Neural crest cell (in vitro differentiated cells): ENCODE data around the gene ALDH1A3. TPM values are rescaled to one million over a fixed set of nuclear protein-coding genes. Genes with fewer than 3 reads are reported as not detected.
A peak's percentile ranks its signal among the peaks of the same experiment; 100 is the strongest.

Experiments
- DNase-seq: peaks from one replicate; pipeline ENCODE4 v3.0.0; 2021; ENCODE audit warnings: low read depth, mixed read lengths, low spot score
- H3K27ac Mint-ChIP-seq: one replicate; pipeline ENCODE4 v1.8.0; 2021; ENCODE audit warnings: mild to moderate bottlenecking, mixed read lengths; ENCODE audit not compliant: unreplicated experiment
- H3K27me3 Mint-ChIP-seq: 2 replicates; pipeline ENCODE4 v1.8.0; 2021; ENCODE audit warnings: low read depth, mild to moderate bottlenecking, mixed read lengths
- H3K36me3 Mint-ChIP-seq: 2 replicates; pipeline ENCODE4 v1.8.0; 2021; ENCODE audit warnings: low read depth, mild to moderate bottlenecking, mixed read lengths
- H3K4me1 Mint-ChIP-seq: 2 replicates; pipeline ENCODE4 v1.8.0; 2021; ENCODE audit warnings: mixed read lengths
- H3K4me3 Mint-ChIP-seq: one replicate; pipeline ENCODE4 v1.8.0; 2021; ENCODE audit warnings: mild to moderate bottlenecking, mixed read lengths
- H3K9me3 Mint-ChIP-seq: 2 replicates; pipeline ENCODE4 v1.8.0; 2021; ENCODE audit warnings: mixed read lengths
- total RNA-seq: library from RNA; stranded (reverse); gene quantifications from 2 replicates; pipeline ENCODE4 v1.2.1, GENCODE V29; 2021
- TF ChIP-seq, protein P1 (sequence below): fragments of 200-600 bp; sonication (generic); conservative IDR thresholded peaks from 2 replicates; pipeline ENCODE4 v1.5.0; 2021; ENCODE audit warnings: antibody characterized with exemption, mild to moderate bottlenecking

Gene ALDH1A3
- total RNA-seq, 1 donor from 2014 or later = 8.0 TPM

DNA sequence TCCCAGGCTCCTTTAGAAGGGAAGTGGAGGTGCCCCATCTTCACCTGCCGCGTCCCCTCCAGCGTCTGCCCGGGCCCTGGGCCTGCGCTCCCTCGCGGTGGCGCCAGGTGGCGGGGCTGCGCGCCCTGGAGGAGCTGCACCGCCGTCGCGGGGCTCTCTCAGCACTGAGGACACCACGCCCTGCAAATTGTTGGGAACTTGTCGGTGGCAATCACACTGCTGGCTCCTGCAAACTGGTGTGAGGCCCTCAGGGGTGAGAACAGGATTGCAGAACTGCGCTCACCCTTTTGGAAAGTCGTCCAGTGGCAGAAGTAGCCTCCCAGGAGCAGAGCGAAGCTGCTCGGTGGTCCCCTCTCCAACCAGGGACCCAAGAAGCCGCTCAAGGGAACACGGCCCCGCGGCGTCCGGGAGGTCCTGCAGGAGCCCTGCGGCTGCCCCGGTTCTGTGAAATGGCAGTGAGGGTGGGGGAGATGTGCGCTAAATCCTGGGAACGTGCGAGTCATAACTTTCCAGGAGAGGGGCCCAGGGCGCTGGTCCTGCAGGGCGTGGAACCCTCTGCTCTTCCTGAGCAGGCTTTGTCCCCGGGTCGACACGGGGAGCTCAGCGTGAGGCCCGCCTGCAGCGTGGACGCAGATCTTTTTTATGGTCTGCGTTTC, 38.5 kb downstream of the ALDH1A3 start:
- H3K27me3 Mint-ChIP-seq = peaks cover 82% of the 10 kb centered on the region
- TF ChIP-seq, protein P1, sequence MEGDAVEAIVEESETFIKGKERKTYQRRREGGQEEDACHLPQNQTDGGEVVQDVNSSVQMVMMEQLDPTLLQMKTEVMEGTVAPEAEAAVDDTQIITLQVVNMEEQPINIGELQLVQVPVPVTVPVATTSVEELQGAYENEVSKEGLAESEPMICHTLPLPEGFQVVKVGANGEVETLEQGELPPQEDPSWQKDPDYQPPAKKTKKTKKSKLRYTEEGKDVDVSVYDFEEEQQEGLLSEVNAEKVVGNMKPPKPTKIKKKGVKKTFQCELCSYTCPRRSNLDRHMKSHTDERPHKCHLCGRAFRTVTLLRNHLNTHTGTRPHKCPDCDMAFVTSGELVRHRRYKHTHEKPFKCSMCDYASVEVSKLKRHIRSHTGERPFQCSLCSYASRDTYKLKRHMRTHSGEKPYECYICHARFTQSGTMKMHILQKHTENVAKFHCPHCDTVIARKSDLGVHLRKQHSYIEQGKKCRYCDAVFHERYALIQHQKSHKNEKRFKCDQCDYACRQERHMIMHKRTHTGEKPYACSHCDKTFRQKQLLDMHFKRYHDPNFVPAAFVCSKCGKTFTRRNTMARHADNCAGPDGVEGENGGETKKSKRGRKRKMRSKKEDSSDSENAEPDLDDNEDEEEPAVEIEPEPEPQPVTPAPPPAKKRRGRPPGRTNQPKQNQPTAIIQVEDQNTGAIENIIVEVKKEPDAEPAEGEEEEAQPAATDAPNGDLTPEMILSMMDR = peak; percentile 87
- peak overlapping the region; percentile 75 for H3K4me3 Mint-ChIP-seq
- H3K27ac Mint-ChIP-seq = no peak overlapping the region
- peaks cover 7% of the 10 kb centered on the region for H3K36me3 Mint-ChIP-seq
- DNase-seq = peak; percentile 68
- peaks cover 14% of the 10 kb centered on the region for H3K4me1 Mint-ChIP-seq
- H3K9me3 Mint-ChIP-seq = peaks cover 7% of the 10 kb centered on the region

DNA sequence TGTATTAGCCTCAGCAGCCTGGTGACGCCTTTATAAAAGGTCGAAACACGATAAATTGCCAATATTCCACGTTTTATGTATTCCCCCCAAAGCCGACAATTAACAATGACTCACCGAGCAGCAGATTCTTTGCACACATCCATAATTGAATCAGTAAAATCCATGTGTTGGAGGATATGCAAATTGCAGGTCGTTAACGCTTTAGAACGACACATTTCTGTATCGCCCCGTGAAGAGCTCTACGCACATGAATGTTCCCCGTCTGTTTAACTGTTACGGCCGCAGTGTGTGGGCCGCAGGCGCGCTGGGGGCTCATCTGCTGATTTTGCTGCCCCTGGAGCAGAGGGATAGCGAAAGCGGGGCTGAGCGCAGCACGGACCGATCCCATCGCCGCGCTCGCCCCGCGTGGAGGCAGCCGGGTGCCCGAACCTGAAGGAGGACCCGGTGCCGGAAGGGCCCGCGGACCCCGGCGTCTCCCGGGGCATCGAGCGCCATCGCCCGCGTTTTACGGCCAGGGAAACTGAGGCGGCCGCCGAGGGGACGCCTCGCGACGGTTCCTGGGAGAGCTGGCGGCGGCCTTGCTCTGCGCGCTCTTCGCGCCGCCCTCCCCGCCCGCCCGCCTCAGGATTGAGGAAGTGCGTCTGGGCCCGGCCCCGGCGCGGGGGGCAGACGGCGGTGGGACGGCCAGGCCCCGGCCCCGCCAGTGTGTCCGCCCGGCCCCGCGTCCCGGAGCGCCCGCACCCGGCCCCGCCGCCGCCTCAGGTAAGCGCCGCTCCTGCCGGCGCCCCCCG, 39.3 kb downstream of the ALDH1A3 start, which contains the start of gene LRRK1:
LRRK1 (plus strand) TSS at position 668 of the 791 bp plus-strand sequence. CDS start 5,276 bp downstream, outside the sequence.
- peaks cover 14% of the 10 kb centered on the region for H3K4me1 Mint-ChIP-seq
- TF ChIP-seq, protein P1 = no peak
- peaks cover 85% of the 10 kb centered on the region for H3K27me3 Mint-ChIP-seq
- no peak within 1 kb of the TSS for H3K27ac Mint-ChIP-seq
- peaks cover 3% of the 10 kb centered on the region for H3K9me3 Mint-ChIP-seq
- no peak for DNase-seq
- peaks cover 2% of the 10 kb centered on the region for H3K36me3 Mint-ChIP-seq
- peak within 1 kb of the TSS; percentile 75 for H3K4me3 Mint-ChIP-seq

DNA sequence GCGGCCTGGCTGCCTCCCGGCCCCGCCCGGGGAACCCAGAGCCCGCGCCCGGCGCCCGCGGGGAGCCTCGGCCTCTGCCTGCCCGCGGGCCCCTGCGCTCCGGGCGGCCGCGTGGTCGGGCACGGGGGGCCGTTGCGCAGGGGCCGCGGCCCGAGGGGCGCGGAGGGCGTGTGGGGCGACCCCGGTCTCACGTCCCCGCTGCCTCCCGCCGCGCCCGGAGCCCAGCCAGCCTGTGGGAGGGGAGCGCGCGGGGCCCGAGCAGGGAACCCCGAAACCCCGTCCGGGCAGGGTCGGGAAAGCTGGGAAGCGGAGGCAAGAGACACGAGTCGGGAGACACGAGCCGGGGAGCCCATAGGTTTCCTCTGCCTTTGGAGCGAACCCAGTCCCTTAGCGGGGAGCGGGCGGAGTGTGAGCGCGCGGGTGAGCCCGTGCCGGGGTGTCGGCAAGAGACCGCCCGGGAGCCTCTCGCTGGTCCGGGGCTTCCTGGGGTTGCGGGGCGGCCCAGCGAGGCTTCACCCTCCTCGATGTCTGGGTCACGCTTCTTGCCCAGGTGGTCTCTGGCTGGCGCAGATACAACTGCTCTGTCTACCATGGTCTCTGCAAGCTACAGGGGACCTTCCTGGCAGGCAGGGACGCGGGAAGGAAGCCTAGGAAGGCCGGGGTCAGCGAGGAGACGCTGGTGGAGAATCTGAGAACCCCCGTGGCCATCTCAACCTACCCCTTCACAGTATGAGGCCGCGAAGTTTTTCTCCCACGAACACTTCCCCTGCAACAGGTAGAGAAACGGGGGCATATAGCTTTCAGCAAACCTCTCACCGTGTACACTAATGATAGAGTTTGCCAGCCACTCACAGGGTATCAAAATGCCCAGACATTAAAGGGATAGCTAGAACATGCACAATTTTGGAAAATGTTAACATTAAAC, 40.1 kb downstream of the ALDH1A3 start:
- peaks cover 6% of the 10 kb centered on the region for H3K4me1 Mint-ChIP-seq
- no peaks in the 10 kb centered on the region for H3K36me3 Mint-ChIP-seq
- H3K27me3 Mint-ChIP-seq = peaks cover 87% of the 10 kb centered on the region
- DNase-seq = no peak
- TF ChIP-seq, protein P1 = no peak
- no peaks in the 10 kb centered on the region for H3K9me3 Mint-ChIP-seq
- no peak overlapping the region for H3K27ac Mint-ChIP-seq
- H3K4me3 Mint-ChIP-seq = peak overlapping the region; percentile 6

DNA sequence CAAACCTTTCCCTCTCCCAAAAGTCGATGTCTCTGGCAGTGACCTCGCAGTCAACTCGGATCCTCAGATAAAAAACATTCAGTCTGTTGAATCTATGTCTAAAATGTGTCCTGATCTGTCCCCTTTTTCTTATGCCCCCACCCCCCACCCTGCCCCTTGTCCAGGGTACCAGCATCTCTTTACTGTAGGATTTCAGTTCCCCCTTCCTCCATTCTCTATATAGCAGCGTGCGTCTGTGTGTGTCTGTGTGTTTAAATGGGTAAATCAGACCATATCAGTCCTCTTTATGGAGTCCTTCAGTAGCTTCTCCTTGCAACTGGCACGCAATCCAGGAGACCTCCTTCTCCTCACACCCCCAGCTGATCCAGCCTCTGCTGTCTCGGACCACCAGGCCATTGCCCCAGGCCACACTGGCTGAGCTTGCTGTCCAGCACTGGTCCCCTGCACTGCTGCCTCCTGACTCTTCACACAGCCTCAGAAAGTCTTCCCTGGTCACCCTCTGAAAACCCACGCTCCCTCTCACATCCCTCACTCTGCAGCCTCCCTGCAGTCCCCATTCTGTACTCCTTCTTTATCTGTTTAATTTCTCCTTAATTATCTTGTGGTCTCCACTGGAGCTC, 41.0 kb downstream of the ALDH1A3 start:
- H3K4me1 Mint-ChIP-seq = peaks cover 6% of the 10 kb centered on the region
- TF ChIP-seq, protein P1 = no peak
- H3K9me3 Mint-ChIP-seq = no peaks in the 10 kb centered on the region
- H3K36me3 Mint-ChIP-seq = no peaks in the 10 kb centered on the region
- DNase-seq = no peak
- no peak overlapping the region for H3K27ac Mint-ChIP-seq
- peak overlapping the region; percentile 54 for H3K4me3 Mint-ChIP-seq
- peaks cover 84% of the 10 kb centered on the region for H3K27me3 Mint-ChIP-seq
